ENCODE results near the gene CTTNBP2NL. TPM values are rescaled to one million over a fixed set of nuclear protein-coding genes. Genes with fewer than 3 reads are reported as not detected.

CTTNBP2NL gene, protein sequence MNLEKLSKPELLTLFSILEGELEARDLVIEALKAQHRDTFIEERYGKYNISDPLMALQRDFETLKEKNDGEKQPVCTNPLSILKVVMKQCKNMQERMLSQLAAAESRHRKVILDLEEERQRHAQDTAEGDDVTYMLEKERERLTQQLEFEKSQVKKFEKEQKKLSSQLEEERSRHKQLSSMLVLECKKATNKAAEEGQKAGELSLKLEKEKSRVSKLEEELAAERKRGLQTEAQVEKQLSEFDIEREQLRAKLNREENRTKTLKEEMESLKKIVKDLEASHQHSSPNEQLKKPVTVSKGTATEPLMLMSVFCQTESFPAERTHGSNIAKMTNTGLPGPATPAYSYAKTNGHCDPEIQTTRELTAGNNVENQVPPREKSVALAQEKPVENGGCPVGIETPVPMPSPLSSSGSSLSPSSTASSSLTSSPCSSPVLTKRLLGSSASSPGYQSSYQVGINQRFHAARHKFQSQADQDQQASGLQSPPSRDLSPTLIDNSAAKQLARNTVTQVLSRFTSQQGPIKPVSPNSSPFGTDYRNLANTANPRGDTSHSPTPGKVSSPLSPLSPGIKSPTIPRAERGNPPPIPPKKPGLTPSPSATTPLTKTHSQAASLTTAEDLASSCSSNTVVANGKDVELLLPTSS
- polyA plus RNA-seq: 20.9 and 38.0 TPM in 2 replicates

DNA sequence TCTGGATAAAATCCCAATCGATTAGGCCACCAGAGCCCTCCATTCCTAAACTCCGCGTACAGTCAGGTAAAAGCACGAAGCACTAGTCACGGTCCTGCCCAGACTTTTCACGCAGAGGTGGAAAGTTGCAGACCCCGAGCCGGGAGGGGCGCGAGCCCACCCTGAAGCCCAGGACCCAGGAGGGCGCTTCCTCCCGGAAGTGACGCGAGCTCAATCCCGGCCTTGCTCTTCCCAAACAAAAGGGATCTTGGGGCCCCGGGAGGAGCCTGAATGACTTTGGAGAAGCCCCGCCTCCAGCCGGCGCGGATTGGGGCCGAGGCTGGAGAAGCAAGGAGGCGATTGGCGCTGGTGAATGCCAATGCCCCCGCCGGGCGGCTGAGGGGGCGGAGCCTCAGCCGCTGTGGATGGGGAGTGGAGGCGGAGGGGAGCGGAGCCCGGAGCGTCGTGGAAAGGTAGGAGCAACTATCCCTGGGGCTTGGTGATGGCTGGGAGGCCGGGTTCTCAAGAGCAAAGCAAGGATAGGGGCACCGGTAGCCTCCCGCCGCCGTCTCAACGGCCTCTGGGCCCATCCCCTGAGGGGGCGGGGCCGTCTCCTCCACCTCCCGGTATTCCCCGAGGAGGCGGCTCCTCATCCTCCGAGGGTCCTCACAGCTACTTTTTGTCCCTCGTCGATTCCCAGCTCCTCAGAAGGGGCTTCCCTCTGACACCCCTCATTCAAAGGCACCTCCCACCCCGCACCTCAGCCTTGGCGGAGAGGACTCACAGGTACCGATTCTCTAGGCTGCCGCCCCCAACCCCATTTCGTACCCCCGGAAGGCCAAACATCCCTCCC lies at the start of gene CTTNBP2NL:
Gene CTTNBP2NL, plus strand, starts transcription at position 394 of the 832 bp plus-strand sequence. CDS start 19,952 bp downstream, outside the sequence.

GRCh38 chr1:112508278-112509004 lies 112.4 kb downstream of the CTTNBP2NL start, which contains the start of gene WNT2B:
Gene WNT2B, plus strand, starts transcription at chr1:112508965. Its CDS starts 298 bp downstream, at chr1:112509263.

Other genes with a start within 250 kb of the CTTNBP2NL start
- gene WNT2B, start 112.8 kb downstream of the CTTNBP2NL start, polyA plus RNA-seq: 1.3 and 2.2 TPM in 2 replicates
- 15.9 and 28.1 TPM in 2 replicates for gene ST7L, start 222.9 kb downstream of the CTTNBP2NL start, polyA plus RNA-seq
- gene CAPZA1, start 223.6 kb downstream of the CTTNBP2NL start, polyA plus RNA-seq: 156 and 220 TPM in 2 replicates

Measured in Purkinje cell (primary cell).